Tibial artery (tissue), 4 donors: ENCODE data around the gene ZBTB20.

ENCODE experiments used
- DNase-seq, 2 donors: peaks; one replicate each; pipeline ENCODE4 v3.0.0-alpha.2; 2019
- H3K27ac ChIP-seq, 2 donors: fragments of 200-600 bp; sonication (generic) in 1 of 2; 1 replicate in 1 of 2; 2 replicates in 1 of 2; pipeline ENCODE4 v1.5.1; 2018 to 2019; ENCODE audit warnings: mild to moderate bottlenecking in 1 of 2
- H3K27me3 ChIP-seq, 2 donors: fragments of 200-600 bp; sonication (generic) in 1 of 2; one replicate each; pipeline versions ENCODE4 v1.5.1 to v1.6.0; 2016 to 2019
- H3K36me3 ChIP-seq, 3 donors: fragments of 200-600 bp; sonication (generic) in 2 of 3; one replicate each; pipeline ENCODE4 v1.5.1; 2016 to 2019; ENCODE audit warnings: mild to moderate bottlenecking in 2 of 3
- H3K4me1 ChIP-seq, 4 donors: fragments of 200-600 bp; sonication (generic) in 2 of 4; 1 replicate in 3 of 4; 2 replicates in 1 of 4; pipeline ENCODE4 v1.5.1; 2016 to 2019
- H3K4me3 ChIP-seq, 2 donors: fragments of 200-600 bp; sonication (generic) in 1 of 2; 1 replicate in 1 of 2; 2 replicates in 1 of 2; pipeline ENCODE4 v1.5.1; 2018 to 2019; ENCODE audit warnings: mild to moderate bottlenecking in 2 of 2
- H3K9me3 ChIP-seq, 3 donors: fragments of 200-600 bp; sonication (generic) in 1 of 3; one replicate each; pipeline ENCODE4 v1.5.1; 2016 to 2019
- intact Hi-C: fragments of 100-400 bp; cut with DNase I; formaldehyde crosslinking; loops from one replicate; pipeline ENCODE4 v1.15.0; 2023; ENCODE audit warnings: low total_unique reads
- TF ChIP-seq, protein P1 (sequence below), 2 experiments: fragments of 200-600 bp in 1 of 2; fragments of 450-650 bp in 1 of 2; IDR thresholded peaks; one replicate each; pipeline ENCODE4 v1.5.1; 2017 to 2019; ENCODE audit warnings: antibody characterized with exemption in 2 of 2, mild to moderate bottlenecking in 1 of 2, moderate library complexity in 1 of 2

The ZBTB20 gene

GRCh38 chr3:114615523-114616085, 531.5 kb downstream of the ZBTB20 start:
- no peak for DNase-seq
- no peaks in the 10 kb centered on the region for H3K36me3 ChIP-seq
- intact Hi-C loops, result no loop called here
- H3K9me3 ChIP-seq, result no peaks in the 10 kb centered on the region
- H3K4me1 ChIP-seq, result no peaks in the 10 kb centered on the region
- H3K4me3 ChIP-seq, result no peak overlapping the region
- no peaks in the 10 kb centered on the region for H3K27me3 ChIP-seq
- H3K27ac ChIP-seq, result no peak overlapping the region
- TF ChIP-seq, protein P1, sequence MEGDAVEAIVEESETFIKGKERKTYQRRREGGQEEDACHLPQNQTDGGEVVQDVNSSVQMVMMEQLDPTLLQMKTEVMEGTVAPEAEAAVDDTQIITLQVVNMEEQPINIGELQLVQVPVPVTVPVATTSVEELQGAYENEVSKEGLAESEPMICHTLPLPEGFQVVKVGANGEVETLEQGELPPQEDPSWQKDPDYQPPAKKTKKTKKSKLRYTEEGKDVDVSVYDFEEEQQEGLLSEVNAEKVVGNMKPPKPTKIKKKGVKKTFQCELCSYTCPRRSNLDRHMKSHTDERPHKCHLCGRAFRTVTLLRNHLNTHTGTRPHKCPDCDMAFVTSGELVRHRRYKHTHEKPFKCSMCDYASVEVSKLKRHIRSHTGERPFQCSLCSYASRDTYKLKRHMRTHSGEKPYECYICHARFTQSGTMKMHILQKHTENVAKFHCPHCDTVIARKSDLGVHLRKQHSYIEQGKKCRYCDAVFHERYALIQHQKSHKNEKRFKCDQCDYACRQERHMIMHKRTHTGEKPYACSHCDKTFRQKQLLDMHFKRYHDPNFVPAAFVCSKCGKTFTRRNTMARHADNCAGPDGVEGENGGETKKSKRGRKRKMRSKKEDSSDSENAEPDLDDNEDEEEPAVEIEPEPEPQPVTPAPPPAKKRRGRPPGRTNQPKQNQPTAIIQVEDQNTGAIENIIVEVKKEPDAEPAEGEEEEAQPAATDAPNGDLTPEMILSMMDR (IDR thresholded peaks at IDR 0.05), result no peak

- no peak overlapping the region for H3K4me3 ChIP-seq
- no peaks in the 10 kb centered on the region for H3K27me3 ChIP-seq
- intact Hi-C loops, result no loop called here
- H3K27ac ChIP-seq, result no peak overlapping the region
- H3K36me3 ChIP-seq, result no peaks in the 10 kb centered on the region
- TF ChIP-seq, protein P1 (IDR thresholded peaks at IDR 0.05), result no peak
- DNase-seq, result no peak
- peaks cover 0 to 9% (median 0%) of the 10 kb centered on the region in 4 donors for H3K4me1 ChIP-seq
- no peaks in the 10 kb centered on the region for H3K9me3 ChIP-seq
Observed at GRCh38 chr3:114609973-114610630, 537.0 kb downstream of the ZBTB20 start.

- Histone ChIP-seq H3K4me1 (peaks cover 0 to 9% (median 0%) of the 10 kb centered on the region in 4 donors), H3K36me3 (no peaks in the 10 kb centered on the region), H3K27me3 (no peaks in the 10 kb centered on the region), H3K9me3 (no peaks in the 10 kb centered on the region), H3K27ac (no peak overlapping the region), H3K4me3 (no peak overlapping the region)
- intact Hi-C loops, result no loop called here
- TF ChIP-seq, protein P1 (IDR thresholded peaks at IDR 0.05), result no peak
- no peak for DNase-seq
Observed at GRCh38 chr3:114608293-114608692, 538.8 kb downstream of the ZBTB20 start.

GRCh38 chr3:114606336-114606735, 540.8 kb downstream of the ZBTB20 start:
- TF ChIP-seq, protein P1 (IDR thresholded peaks at IDR 0.05), result no peak
- no peaks in the 10 kb centered on the region for H3K9me3 ChIP-seq
- no peaks in the 10 kb centered on the region for H3K36me3 ChIP-seq
- no peaks in the 10 kb centered on the region for H3K27me3 ChIP-seq
- no peak overlapping the region for H3K27ac ChIP-seq
- intact Hi-C loops, result no loop called here
- no peak for DNase-seq
- H3K4me3 ChIP-seq, result no peak overlapping the region
- H3K4me1 ChIP-seq, result peaks cover 0 to 9% (median 0%) of the 10 kb centered on the region in 4 donors

- Histone ChIP-seq H3K27ac (no peak overlapping the region), H3K4me3 (no peak overlapping the region), H3K4me1 (peaks cover 0 to 8% (median 0%) of the 10 kb centered on the region in 4 donors), H3K9me3 (no peaks in the 10 kb centered on the region), H3K27me3 (no peaks in the 10 kb centered on the region), H3K36me3 (no peaks in the 10 kb centered on the region)
- intact Hi-C loops, result no loop called here
- TF ChIP-seq, protein P1 (IDR thresholded peaks at IDR 0.05), result no peak
- no peak for DNase-seq
Observed at GRCh38 chr3:114600571-114600970, 546.5 kb downstream of the ZBTB20 start.
